OCI-LY3 (cell line): Measurements from ENCODE around the gene ATP10A.

Experiments
- CTCF ChIP-seq: fragments of 200-600, 300-600 bp; sonication (generic); IDR thresholded peaks from 2 replicates; pipeline ENCODE4 v1.5.1; 2014; ENCODE audit warnings: antibody characterized with exemption, low read length, low read depth
- EZH2phosphoT487 ChIP-seq: fragments of 200-600 bp; shearing (Covaris generic); IDR thresholded peaks from 2 replicates; pipeline ENCODE4 v1.6.1; 2018; ENCODE audit warnings: antibody characterized with exemption, mixed run types, low read depth

- no peak for TF ChIP-seq CTCF
- no peak for TF ChIP-seq EZH2phosphoT487
Measured at GRCh38 chr15:25829073-25829472, 34.1 kb downstream of the ATP10A start.
